Tibial nerve (tissue), 4 donors: Measurements from ENCODE around the gene NOX3. TPM values are rescaled to one million over a fixed set of nuclear protein-coding genes. Genes with fewer than 3 reads are reported as not detected.
"Not testable (repeated sequence)": the region's sequence is repeated elsewhere in the genome, so short reads cannot be mapped to it uniquely, and the experiment has no call there.

Source experiments
- DNase-seq, 2 donors: peaks; one replicate each; pipeline ENCODE4 v3.0.0-alpha.2; 2019; ENCODE audit warnings: low spot score in 2 of 2
- H3K27ac ChIP-seq, 4 donors: fragments of 200-600 bp; sonication (generic) in 3 of 4; one replicate each; pipeline ENCODE4 v1.5.1; 2017 to 2019; ENCODE audit warnings: mild to moderate bottlenecking in 1 of 4
- H3K27me3 ChIP-seq, 2 donors: fragments of 200-600 bp; sonication (generic) in 1 of 2; one replicate each; pipeline versions ENCODE4 v1.5.1 to v1.6.0; 2017 to 2019
- H3K36me3 ChIP-seq, 3 donors: fragments of 200-600 bp; sonication (generic); one replicate each; pipeline ENCODE4 v1.5.1; 2018 to 2019
- H3K4me1 ChIP-seq, 4 donors: fragments of 200-600 bp; sonication (generic) in 3 of 4; one replicate each; pipeline ENCODE4 v1.5.1; 2017 to 2019
- H3K4me3 ChIP-seq, 4 donors: fragments of 200-600 bp; sonication (generic) in 3 of 4; one replicate each; pipeline ENCODE4 v1.5.1; 2017 to 2019; ENCODE audit warnings: mild to moderate bottlenecking in 1 of 4, moderate library complexity in 1 of 4
- H3K9me3 ChIP-seq, 4 donors: fragments of 200-600 bp; sonication (generic) in 3 of 4; one replicate each; pipeline ENCODE4 v1.5.1; 2017 to 2019
- EP300 ChIP-seq, 2 donors: sonication (generic); formaldehyde crosslinking; IDR thresholded peaks; one replicate each; pipeline ENCODE4 v1.6.1; 2017; ENCODE audit warnings: antibody characterized with exemption in 2 of 2, mild to moderate bottlenecking in 1 of 2
- POLR2A ChIP-seq, 2 donors: fragments of 450-650 bp; IDR thresholded peaks; one replicate each; pipeline ENCODE4 v1.6.1; 2017; ENCODE audit warnings: antibody characterized with exemption in 2 of 2, mild to moderate bottlenecking in 2 of 2, moderate library complexity in 2 of 2
- WGBS, 2 donors: methylation state at CpG; one replicate each; pipeline ENCODE4 v1.1.5; 2018; 5-methylcytosine and 5-hydroxymethylcytosine counted together
- total RNA-seq, 4 donors: library from RNA; depleted of rRNA; stranded (reverse); fragments of >200 nt; gene quantifications; one replicate each; pipeline ENCODE4 v1.1.0, GENCODE V29; 2016
- TF ChIP-seq, protein P1 (sequence below), 5 experiments: fragments of 200-600 bp in 3 of 5; fragments of 450-650 bp in 2 of 5; sonication (generic) in 3 of 5; IDR thresholded peaks; one replicate each; pipeline ENCODE4 v1.5.1; 2016 to 2019; ENCODE audit warnings: antibody characterized with exemption in 5 of 5, mild to moderate bottlenecking in 3 of 5, moderate library complexity in 2 of 5

NOX3 gene
- total RNA-seq, 4 donors from 2014 or later, result not detected

GRCh38 chr6:155373276-155373675 is 82.4 kb downstream of the NOX3 start:
- H3K9me3 ChIP-seq, result no peaks in the 10 kb centered on the region
- H3K27me3 ChIP-seq, result no peaks in the 10 kb centered on the region
- H3K4me1 ChIP-seq, result no peaks in the 10 kb centered on the region
- no peak overlapping the region for H3K27ac ChIP-seq
- no peak overlapping the region for H3K4me3 ChIP-seq
- DNase-seq, result no peak
- 93% methylated on average over 2 to 3 of the region's 3 CpGs for WGBS, 2 donors
- TF ChIP-seq POLR2A (IDR thresholded peaks at IDR 0.05), result no peak
- TF ChIP-seq, protein P1, sequence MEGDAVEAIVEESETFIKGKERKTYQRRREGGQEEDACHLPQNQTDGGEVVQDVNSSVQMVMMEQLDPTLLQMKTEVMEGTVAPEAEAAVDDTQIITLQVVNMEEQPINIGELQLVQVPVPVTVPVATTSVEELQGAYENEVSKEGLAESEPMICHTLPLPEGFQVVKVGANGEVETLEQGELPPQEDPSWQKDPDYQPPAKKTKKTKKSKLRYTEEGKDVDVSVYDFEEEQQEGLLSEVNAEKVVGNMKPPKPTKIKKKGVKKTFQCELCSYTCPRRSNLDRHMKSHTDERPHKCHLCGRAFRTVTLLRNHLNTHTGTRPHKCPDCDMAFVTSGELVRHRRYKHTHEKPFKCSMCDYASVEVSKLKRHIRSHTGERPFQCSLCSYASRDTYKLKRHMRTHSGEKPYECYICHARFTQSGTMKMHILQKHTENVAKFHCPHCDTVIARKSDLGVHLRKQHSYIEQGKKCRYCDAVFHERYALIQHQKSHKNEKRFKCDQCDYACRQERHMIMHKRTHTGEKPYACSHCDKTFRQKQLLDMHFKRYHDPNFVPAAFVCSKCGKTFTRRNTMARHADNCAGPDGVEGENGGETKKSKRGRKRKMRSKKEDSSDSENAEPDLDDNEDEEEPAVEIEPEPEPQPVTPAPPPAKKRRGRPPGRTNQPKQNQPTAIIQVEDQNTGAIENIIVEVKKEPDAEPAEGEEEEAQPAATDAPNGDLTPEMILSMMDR (IDR thresholded peaks at IDR 0.05), result no peak
- H3K36me3 ChIP-seq, result no peaks in the 10 kb centered on the region

DNA sequence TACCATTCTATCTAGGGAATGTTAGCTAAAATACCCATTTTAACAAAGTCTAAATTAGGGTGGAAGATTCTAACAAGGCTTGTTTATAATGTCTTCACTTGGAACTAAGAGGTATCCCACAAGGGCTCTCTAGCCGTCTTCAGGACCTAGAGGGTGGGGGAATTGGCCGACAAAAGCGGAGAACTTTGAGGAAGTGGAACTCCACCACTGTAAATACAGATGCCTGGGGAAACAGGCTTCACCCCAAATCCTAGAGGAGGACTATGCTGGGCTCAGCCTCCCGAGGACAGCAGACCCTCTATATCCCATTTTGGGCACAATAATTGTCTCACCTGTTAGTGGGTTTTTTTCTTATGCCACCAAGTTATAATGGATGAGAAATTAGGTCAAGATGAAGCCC is 83.4 kb downstream of the NOX3 start:
- Histone ChIP-seq H3K4me3 (no peak overlapping the region), H3K27ac (no peak overlapping the region), H3K4me1 (no peaks in the 10 kb centered on the region), H3K36me3 (no peaks in the 10 kb centered on the region), H3K9me3 (no peaks in the 10 kb centered on the region), H3K27me3 (no peaks in the 10 kb centered on the region)
- 76 to 82% methylated on average over 4 of the region's 4 CpGs for WGBS, 2 donors
- no peak for DNase-seq
- no peak for TF ChIP-seq POLR2A (IDR thresholded peaks at IDR 0.05)
- no peak for TF ChIP-seq EP300 (IDR thresholded peaks at IDR 0.05)
- TF ChIP-seq, protein P1 (IDR thresholded peaks at IDR 0.05), result no peak

GRCh38 chr6:155371230-155371629 is 84.4 kb downstream of the NOX3 start:
- no peak for DNase-seq
- WGBS, 2 donors, result 85 to 86% methylated on average over 5 of the region's 5 CpGs
- Histone ChIP-seq H3K27ac (no peak overlapping the region), H3K36me3 (no peaks in the 10 kb centered on the region), H3K27me3 (no peaks in the 10 kb centered on the region), H3K4me1 (no peaks in the 10 kb centered on the region), H3K4me3 (no peak overlapping the region), H3K9me3 (no peaks in the 10 kb centered on the region)
- no peak for TF ChIP-seq POLR2A (IDR thresholded peaks at IDR 0.05)
- TF ChIP-seq, protein P1 (IDR thresholded peaks at IDR 0.05), result no peak
- no peak for TF ChIP-seq EP300 (IDR thresholded peaks at IDR 0.05)

- DNase-seq, result no peak
- H3K4me1 ChIP-seq, result no peaks in the 10 kb centered on the region
- TF ChIP-seq, protein P1 (IDR thresholded peaks at IDR 0.05), result no peak
- TF ChIP-seq EP300 (IDR thresholded peaks at IDR 0.05) (no peak), POLR2A (IDR thresholded peaks at IDR 0.05) (no peak)
- no peak overlapping the region for H3K4me3 ChIP-seq
- H3K27me3 ChIP-seq, result no peaks in the 10 kb centered on the region
- H3K27ac ChIP-seq, result no peak overlapping the region
- H3K36me3 ChIP-seq, result no peaks in the 10 kb centered on the region
- WGBS, 2 donors, result 78 to 81% methylated on average over 6 of the region's 6 CpGs
- H3K9me3 ChIP-seq, result peaks cover 0 to 3% (median 0%) of the 10 kb centered on the region in 4 donors
Measured at GRCh38 chr6:155366325-155366724, 89.3 kb downstream of the NOX3 start.

GRCh38 chr6:155364844-155365437 is 90.7 kb downstream of the NOX3 start:
- no peak for DNase-seq
- no peaks in the 10 kb centered on the region for H3K36me3 ChIP-seq
- no peaks in the 10 kb centered on the region for H3K27me3 ChIP-seq
- no peak overlapping the region for H3K27ac ChIP-seq
- TF ChIP-seq, protein P1 (IDR thresholded peaks at IDR 0.05), result no peak
- no peak for TF ChIP-seq EP300 (IDR thresholded peaks at IDR 0.05)
- no peak for TF ChIP-seq POLR2A (IDR thresholded peaks at IDR 0.05)
- no peak overlapping the region for H3K4me3 ChIP-seq
- H3K4me1 ChIP-seq, result no peaks in the 10 kb centered on the region
- WGBS, 2 donors, result 92 to 95% methylated on average over 3 of the region's 3 CpGs
- peaks cover 0 to 9% (median 0%) of the 10 kb centered on the region in 4 donors for H3K9me3 ChIP-seq

GRCh38 chr6:155364021-155364420 is 91.6 kb downstream of the NOX3 start:
- not testable (repeated sequence) for H3K27me3 ChIP-seq, H3K36me3 ChIP-seq, H3K4me1 ChIP-seq, H3K27ac ChIP-seq, H3K4me3 ChIP-seq, DNase-seq
- peaks cover 0 to 10% (median 0%) of the 10 kb centered on the region in 4 donors for H3K9me3 ChIP-seq
- 72 to 79% methylated on average over 12 of the region's 12 CpGs for WGBS, 2 donors

DNA sequence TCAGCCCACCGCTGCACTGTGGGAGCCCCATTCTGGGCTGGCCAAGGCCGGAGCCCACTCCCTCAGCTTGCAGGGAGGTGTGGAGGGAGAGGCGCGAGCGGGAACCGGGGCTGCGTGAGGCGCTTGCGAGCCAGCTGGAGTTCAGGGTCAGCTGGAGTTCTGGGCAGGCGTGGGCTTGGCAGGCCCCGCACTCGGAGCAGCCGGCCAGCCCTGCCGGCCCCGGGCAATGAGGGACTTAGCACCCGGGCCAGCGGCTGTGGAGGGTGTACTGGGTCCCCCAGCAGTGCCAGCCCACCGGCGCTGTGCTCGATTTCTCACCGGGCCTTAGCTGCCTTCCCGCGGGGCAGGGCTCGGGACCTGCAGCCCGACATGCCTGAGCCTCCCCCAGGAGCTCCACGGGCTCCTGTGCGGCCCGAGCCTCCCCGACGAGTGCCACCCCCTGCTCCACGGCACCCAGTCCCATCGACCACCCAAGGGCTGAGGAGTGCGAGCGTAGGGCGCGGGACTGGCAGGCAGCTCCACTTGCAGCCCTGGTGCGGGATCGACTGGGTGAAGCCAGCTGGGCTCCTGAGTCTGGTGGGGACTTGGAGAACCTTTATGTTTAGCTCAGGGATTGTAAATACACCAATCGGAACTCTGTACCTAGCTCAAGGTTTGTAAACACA is 92.5 kb downstream of the NOX3 start:
- not testable (repeated sequence) for H3K4me3 ChIP-seq, H3K36me3 ChIP-seq, H3K27ac ChIP-seq, DNase-seq, H3K27me3 ChIP-seq, H3K4me1 ChIP-seq
- WGBS, 2 donors, result 95 to 97% methylated on average over 19 to 20 of the region's 39 CpGs
- H3K9me3 ChIP-seq, result peaks cover 0 to 10% (median 0%) of the 10 kb centered on the region in 4 donors
